GM23338 (cell line): Measurements from ENCODE around the gene TOP2A. TPM values are rescaled to one million over a fixed set of nuclear protein-coding genes. Genes with fewer than 3 reads are reported as not detected.

Experiments
- ATAC-seq: fragments of 200-7000 bp; cut with Tn5 transposase; 3 replicates; pipeline ENCODE4 v1.9.1; 2020
- DNase-seq: peaks from one replicate; pipeline ENCODE4 v3.0.0-alpha.2; 2015; ENCODE audit warnings: low spot score
- H2AFZ ChIP-seq: fragments of 200-600 bp; sonication (generic); 2 replicates; pipeline ENCODE4 v1.8.0; 2016; ENCODE audit warnings: antibody characterized with exemption, mild to moderate bottlenecking, moderate library complexity
- H3F3A ChIP-seq: fragments of 200-600 bp; sonication (generic); replicated peaks from 2 replicates; pipeline ENCODE4 v1.8.0; 2017; ENCODE audit warnings: antibody characterized with exemption, mixed run types, low read depth
- H3K27ac ChIP-seq: fragments of 200-600 bp; sonication (generic); 2 replicates; pipeline ENCODE4 v1.6.1; 2016; ENCODE audit warnings: low read depth
- H3K27me3 ChIP-seq: fragments of 200-600 bp; sonication (generic); 2 replicates; pipeline ENCODE4 v1.8.0; 2016; ENCODE audit warnings: mild to moderate bottlenecking, mixed run types, moderate library complexity; ENCODE audit not compliant: insufficient read depth
- H3K36me3 ChIP-seq: fragments of 200-600 bp; sonication (generic); 2 replicates; pipeline ENCODE4 v1.8.0; 2016; ENCODE audit warnings: mild to moderate bottlenecking; ENCODE audit not compliant: insufficient read depth
- H3K4me1 ChIP-seq: fragments of 200-600 bp; sonication (generic); 2 replicates; pipeline ENCODE4 v1.8.0; 2016; ENCODE audit warnings: mild to moderate bottlenecking, moderate library complexity; ENCODE audit not compliant: insufficient read depth
- H3K4me2 ChIP-seq: fragments of 200-600 bp; sonication (generic); 2 replicates; pipeline ENCODE4 v1.7.1; 2017; ENCODE audit warnings: mixed run types
- H3K4me3 ChIP-seq: fragments of 200-600 bp; sonication (generic); 2 replicates; pipeline ENCODE4 v1.6.1; 2016; ENCODE audit warnings: mixed run types
- H3K79me2 ChIP-seq: fragments of 200-600 bp; sonication (generic); replicated peaks from 2 replicates; pipeline ENCODE4 v1.8.0; 2017; ENCODE audit warnings: mild to moderate bottlenecking; ENCODE audit not compliant: insufficient read depth
- H3K9me2 ChIP-seq: fragments of 200-600 bp; sonication (generic); 2 replicates; pipeline ENCODE4 v1.8.0; 2017; ENCODE audit not compliant: insufficient read depth
- H4K20me1 ChIP-seq: fragments of 200-600 bp; sonication (generic); replicated peaks from 2 replicates; pipeline ENCODE4 v1.8.0; 2017; ENCODE audit warnings: mild to moderate bottlenecking; ENCODE audit not compliant: insufficient read depth
- H3K27ac Mint-ChIP-seq: 2 replicates; pipeline ENCODE4 v1.8.0; 2020; ENCODE audit warnings: inconsistent platforms, mild to moderate bottlenecking, moderate library complexity, mixed read lengths
- H3K27me3 Mint-ChIP-seq: 3 replicates; pipeline ENCODE4 v1.8.0; 2022; ENCODE audit warnings: low read depth, mild to moderate bottlenecking, moderate library complexity, mixed read lengths, inconsistent platforms; ENCODE audit not compliant: insufficient read depth, poor library complexity
- H3K36me3 Mint-ChIP-seq: 3 replicates; pipeline ENCODE4 v1.8.0; 2021; ENCODE audit warnings: low read depth, mild to moderate bottlenecking, inconsistent platforms, moderate library complexity, mixed read lengths
- H3K4me1 Mint-ChIP-seq: 3 replicates; pipeline ENCODE4 v1.8.0; 2020; ENCODE audit warnings: mild to moderate bottlenecking, inconsistent platforms, mixed read lengths
- H3K4me3 Mint-ChIP-seq: 3 replicates; pipeline ENCODE4 v1.8.0; 2021; ENCODE audit warnings: moderate library complexity, mild to moderate bottlenecking, inconsistent platforms, mixed read lengths
- H3K9me3 Mint-ChIP-seq: 3 replicates; pipeline ENCODE4 v1.8.0; 2020; ENCODE audit warnings: moderate library complexity, mild to moderate bottlenecking, inconsistent platforms, mixed read lengths
- CTCF ChIP-seq, 2 experiments: fragments of 200-600 bp in 1 of 2; sonication (generic) in 1 of 2; conservative IDR thresholded peaks; 2 replicates each; pipeline versions ENCODE4 v1.5.1 to v1.6.1; 2016 to 2017; ENCODE audit warnings: antibody characterized with exemption in 2 of 2, low read depth in 2 of 2, mild to moderate bottlenecking in 2 of 2, moderate library complexity in 1 of 2
- EZH2 ChIP-seq: fragments of 200-600 bp; sonication (generic); IDR thresholded peaks from one replicate; pipeline ENCODE4 v1.8.0; 2017; ENCODE audit warnings: antibody characterized with exemption, mild to moderate bottlenecking, low read depth; ENCODE audit not compliant: unreplicated experiment
- POLR2AphosphoS5 ChIP-seq: IDR thresholded peaks from 2 replicates; pipeline ENCODE4 v1.6.1; 2016; ENCODE audit warnings: antibody characterized with exemption, low read depth
- STAT1 ChIP-seq: IDR thresholded peaks from one replicate; pipeline ENCODE4 v1.6.1; 2016; ENCODE audit warnings: antibody characterized with exemption; ENCODE audit not compliant: unreplicated experiment
- polyA plus RNA-seq: library from polyadenylated mRNA; unstranded; fragments of >200 nt; fragmentation: Nextera tagmentation; extraction: Ambion mirVana; gene quantifications from 2 replicates; pipeline ENCODE4 v1.2.1, GENCODE V29; 2016
- total RNA-seq: library from RNA; depleted of rRNA; stranded (reverse); fragments of >200 nt; shearing (Covaris generic); gene quantifications from 2 replicates; pipeline ENCODE4 v1.2.3, GENCODE V29; 2014
- TF ChIP-seq, protein P1 (sequence below): IDR thresholded peaks from one replicate; pipeline ENCODE4 v1.6.1; 2018; ENCODE audit warnings: antibody characterized with exemption; ENCODE audit not compliant: unreplicated experiment

The TOP2A gene
- total and polyA plus RNA-seq, 2 experiments from 2014 or later, result 263 to 442 TPM

DNA sequence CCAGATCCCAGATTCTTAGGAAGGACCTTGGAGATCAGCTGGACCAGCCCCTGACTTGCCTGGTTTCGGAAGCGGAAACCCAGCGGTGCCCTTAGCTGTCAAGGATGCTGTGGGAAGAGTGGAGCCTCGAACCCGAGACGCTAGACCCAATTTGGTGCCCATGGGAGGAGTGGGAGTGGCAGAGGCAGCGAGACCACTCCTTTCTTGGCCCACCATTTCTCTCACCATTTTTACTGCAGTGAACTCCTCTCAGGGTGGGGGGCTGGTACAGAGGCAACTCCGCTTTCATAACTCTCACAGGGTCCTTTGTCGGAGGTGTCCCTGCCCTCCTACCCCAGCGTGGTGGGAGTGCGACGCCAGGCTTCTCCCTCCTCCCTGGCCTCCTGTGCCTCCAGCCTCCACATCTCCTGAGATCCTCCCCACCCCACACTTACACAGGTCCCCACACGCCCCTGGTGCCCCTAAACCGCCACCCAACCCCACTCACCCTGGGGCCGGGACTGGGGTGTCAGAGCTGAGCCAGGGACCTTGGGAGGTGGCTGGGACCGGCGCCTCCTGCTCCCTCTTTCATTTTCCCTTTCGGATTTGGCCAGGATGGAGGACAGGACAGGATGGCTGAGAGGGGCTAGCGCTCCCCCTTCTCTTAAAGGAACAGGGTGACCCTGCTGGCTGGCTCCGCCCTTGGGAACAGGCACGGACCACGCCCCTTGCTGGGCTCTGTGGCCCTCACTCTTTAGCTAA lies 53.4 kb downstream of the TOP2A start, which contains the start of gene GJD3:
Gene GJD3, minus strand, starts transcription at position 617 of the 741 bp plus-strand sequence. CDS start 922 bp downstream, outside the sequence.
- no peaks in the 10 kb centered on the region for H3K9me2 ChIP-seq
- Mint-ChIP-seq H3K4me1 (peaks cover 40% of the 10 kb centered on the region), H3K9me3 (no peaks in the 10 kb centered on the region; the same call in 2 of the 3 replicates), H3K4me3 (peak within 1 kb of the TSS; percentile 81), H3K27me3 (peaks cover 48% of the 10 kb centered on the region), H3K27ac (no peak within 1 kb of the TSS), H3K36me3 (no peaks in the 10 kb centered on the region)
- peak within 1 kb of the TSS; percentile 59 for H3K4me3 ChIP-seq
- ATAC-seq (peak; percentile 53), DNase-seq (peak; percentile 91)
- no peaks in the 10 kb centered on the region for H3K36me3 ChIP-seq
- H2AFZ ChIP-seq, result peak within 1 kb of the TSS; percentile 92
- no peak within 1 kb of the TSS for H3K27ac ChIP-seq
- peaks cover 8% of the 10 kb centered on the region; the same call in 1 of the 2 replicates for H3F3A ChIP-seq
- TF ChIP-seq STAT1 (no peak), POLR2AphosphoS5 (no peak), CTCF (conservative IDR thresholded peaks at IDR 0.05; ENCODE audit: low read depth in 2 of 2) (no peak)
- H3K4me1 ChIP-seq, result peaks cover 22% of the 10 kb centered on the region
- peak within 1 kb of the TSS; percentile 88 for H3K4me2 ChIP-seq
- H4K20me1 ChIP-seq, result no peaks in the 10 kb centered on the region
- peaks cover 43% of the 10 kb centered on the region for H3K27me3 ChIP-seq
- no peaks in the 10 kb centered on the region for H3K79me2 ChIP-seq

DNA sequence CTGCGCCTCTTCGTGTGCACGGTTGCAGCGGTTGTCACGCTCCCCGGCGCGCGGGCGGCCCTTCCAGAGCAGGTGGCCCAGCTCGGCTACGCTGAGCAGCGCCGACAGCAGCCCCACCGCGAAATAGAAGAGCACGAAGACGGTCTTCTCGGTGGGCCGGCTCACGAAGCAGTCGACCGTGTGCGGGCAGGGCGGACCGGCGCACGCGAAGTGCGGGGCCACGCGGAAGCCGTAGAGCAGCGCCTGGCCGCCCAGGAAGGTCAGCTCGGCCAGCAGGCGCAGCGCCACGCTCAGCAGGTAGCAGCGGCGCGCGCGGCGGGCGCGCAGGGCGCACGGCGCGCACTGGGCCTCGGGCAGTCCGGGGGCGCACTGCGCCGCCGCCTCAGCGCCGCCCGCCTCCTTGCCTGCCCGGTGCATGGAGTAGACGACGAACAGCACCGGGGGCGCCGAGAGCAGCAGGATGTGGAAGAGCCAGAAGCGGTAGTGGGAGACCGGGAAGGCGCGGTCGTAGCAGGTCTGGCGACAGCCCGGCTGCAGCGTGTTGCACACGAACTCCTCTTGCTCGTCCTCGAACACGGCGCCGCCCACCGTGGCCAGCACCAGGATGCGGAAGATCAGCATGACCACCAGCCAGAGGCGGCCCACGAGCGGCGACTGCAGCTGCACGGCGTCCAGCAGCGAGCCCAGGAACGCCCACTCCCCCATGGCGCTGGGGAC lies 54.4 kb downstream of the TOP2A start:
- Mint-ChIP-seq H3K4me1 (peaks cover 40% of the 10 kb centered on the region), H3K27ac (no peak overlapping the region), H3K9me3 (no peaks in the 10 kb centered on the region; the same call in 2 of the 3 replicates), H3K4me3 (peak overlapping the region; percentile 81), H3K27me3 (peaks cover 49% of the 10 kb centered on the region), H3K36me3 (no peaks in the 10 kb centered on the region)
- Histone ChIP-seq H3K79me2 (no peaks in the 10 kb centered on the region), H3K27me3 (peaks cover 43% of the 10 kb centered on the region), H3K36me3 (no peaks in the 10 kb centered on the region), H3F3A (peaks cover 8% of the 10 kb centered on the region; the same call in 1 of the 2 replicates), H3K4me3 (peak overlapping the region; percentile 59), H2AFZ (peak overlapping the region; percentile 92; the same call in 1 of the 2 replicates), H3K4me1 (peaks cover 22% of the 10 kb centered on the region), H3K4me2 (peak overlapping the region; percentile 88), H4K20me1 (no peaks in the 10 kb centered on the region), H3K27ac (no peak overlapping the region), H3K9me2 (no peaks in the 10 kb centered on the region)
- ATAC-seq, result peak; percentile 14
- DNase-seq, result no peak
- TF ChIP-seq, protein P1, sequence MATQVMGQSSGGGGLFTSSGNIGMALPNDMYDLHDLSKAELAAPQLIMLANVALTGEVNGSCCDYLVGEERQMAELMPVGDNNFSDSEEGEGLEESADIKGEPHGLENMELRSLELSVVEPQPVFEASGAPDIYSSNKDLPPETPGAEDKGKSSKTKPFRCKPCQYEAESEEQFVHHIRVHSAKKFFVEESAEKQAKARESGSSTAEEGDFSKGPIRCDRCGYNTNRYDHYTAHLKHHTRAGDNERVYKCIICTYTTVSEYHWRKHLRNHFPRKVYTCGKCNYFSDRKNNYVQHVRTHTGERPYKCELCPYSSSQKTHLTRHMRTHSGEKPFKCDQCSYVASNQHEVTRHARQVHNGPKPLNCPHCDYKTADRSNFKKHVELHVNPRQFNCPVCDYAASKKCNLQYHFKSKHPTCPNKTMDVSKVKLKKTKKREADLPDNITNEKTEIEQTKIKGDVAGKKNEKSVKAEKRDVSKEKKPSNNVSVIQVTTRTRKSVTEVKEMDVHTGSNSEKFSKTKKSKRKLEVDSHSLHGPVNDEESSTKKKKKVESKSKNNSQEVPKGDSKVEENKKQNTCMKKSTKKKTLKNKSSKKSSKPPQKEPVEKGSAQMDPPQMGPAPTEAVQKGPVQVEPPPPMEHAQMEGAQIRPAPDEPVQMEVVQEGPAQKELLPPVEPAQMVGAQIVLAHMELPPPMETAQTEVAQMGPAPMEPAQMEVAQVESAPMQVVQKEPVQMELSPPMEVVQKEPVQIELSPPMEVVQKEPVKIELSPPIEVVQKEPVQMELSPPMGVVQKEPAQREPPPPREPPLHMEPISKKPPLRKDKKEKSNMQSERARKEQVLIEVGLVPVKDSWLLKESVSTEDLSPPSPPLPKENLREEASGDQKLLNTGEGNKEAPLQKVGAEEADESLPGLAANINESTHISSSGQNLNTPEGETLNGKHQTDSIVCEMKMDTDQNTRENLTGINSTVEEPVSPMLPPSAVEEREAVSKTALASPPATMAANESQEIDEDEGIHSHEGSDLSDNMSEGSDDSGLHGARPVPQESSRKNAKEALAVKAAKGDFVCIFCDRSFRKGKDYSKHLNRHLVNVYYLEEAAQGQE, result no peak
- TF ChIP-seq EZH2 (no peak), CTCF (conservative IDR thresholded peaks at IDR 0.05; ENCODE audit: low read depth in 2 of 2) (no peak)
